MM.1S (cell line): ENCODE data around the gene PLCG1.
A peak's percentile ranks its signal among the peaks of the same experiment; 100 is the strongest.

Source experiments
- CTCF ChIP-seq: fragments of 300-600 bp; sonication (generic); IDR thresholded peaks from 2 replicates; pipeline ENCODE4 v1.5.1; 2016; ENCODE audit warnings: antibody characterized with exemption, low read length, mixed read lengths
- EZH2 ChIP-seq: fragments of 300-600 bp; sonication (generic); optimal IDR thresholded peaks from 2 replicates; pipeline ENCODE3; 2017; ENCODE audit warnings: low read depth, mild to moderate bottlenecking, antibody characterized with exemption, low read length, mixed read lengths
- EZH2phosphoT487 ChIP-seq: fragments of 300-600 bp; sonication (generic); IDR thresholded peaks from 2 replicates; pipeline ENCODE4 v1.6.1; 2018; ENCODE audit warnings: antibody characterized with exemption, low read length

- TF ChIP-seq CTCF: peak; percentile 91
- no peak for TF ChIP-seq EZH2phosphoT487
- TF ChIP-seq EZH2: no peak
These were observed 42.0 kb upstream of the PLCG1 start for GRCh38 chr20:41095110-41095969.
